Activated T-cell treated with anti-CD3 and anti-CD28 coated beads, Interleukin-2, amount 50 U/mL, for 1 hour (primary cell): ENCODE data around the gene CENPM.

ENCODE experiments used
- DNase-seq: peaks from one replicate; pipeline ENCODE4 v3.0.0-alpha.2; 2020

CENPM gene

DNA sequence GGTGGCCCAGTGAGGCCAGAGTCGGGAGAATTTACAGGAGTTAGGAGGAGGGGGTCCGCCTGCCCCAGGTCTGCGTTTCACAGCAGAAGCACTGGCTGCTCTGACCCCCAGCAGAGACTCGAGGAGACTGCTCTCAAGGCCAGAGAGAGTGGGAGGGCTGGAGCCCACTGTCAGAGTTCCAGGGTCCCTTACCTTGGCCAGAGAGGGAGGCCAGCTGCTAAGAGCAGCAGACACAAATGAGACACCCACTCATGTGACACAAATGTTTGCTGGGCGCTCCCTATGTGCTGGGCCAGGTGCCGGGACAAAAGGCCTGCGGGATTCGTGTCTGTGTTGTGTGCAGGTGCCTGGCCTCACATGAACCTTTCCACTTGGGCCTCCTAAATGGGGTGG lies 17.5 kb downstream of the CENPM start:
- DNase-seq = no peak

DNA sequence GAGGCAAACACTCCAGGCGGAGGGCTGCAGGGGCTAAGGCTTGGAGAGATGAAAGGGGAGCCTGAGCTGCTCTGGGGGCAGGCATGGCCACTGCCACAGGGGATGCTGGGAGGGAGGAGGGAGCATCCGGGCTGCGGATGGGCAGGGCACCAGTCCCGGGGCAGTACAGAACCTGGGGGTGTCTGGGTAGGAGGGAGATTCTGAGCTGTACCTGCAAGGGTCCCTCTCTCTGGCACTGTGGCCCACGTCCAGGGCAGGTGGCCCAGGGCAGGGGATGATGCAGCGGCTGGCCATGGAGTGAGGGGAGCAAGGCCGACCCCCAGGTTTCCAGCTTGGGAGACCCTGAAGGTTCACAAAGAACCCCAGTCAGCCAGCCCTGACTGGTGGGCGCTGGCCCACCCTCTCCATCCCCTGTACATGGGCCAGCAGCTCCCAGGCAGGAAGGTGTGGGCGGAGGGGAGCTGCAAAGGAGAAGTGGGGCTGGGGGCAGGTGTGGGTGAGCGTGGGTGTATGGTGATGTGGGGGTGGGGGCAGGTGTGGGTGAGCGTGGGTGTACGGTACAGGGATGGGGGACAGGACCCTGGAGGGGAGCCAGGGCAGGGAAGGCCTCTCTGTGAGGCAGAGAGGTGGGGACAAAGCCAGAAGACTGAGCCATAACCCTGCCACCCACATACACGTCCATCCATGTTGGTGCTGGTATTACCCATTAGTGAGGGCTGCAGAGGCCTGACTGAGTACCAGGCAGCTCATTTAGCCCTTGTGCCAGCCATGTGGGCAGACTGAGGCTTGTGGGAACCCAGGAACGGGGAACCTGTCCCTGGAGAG lies 18.1 kb downstream of the CENPM start:
- no peak for DNase-seq

DNA sequence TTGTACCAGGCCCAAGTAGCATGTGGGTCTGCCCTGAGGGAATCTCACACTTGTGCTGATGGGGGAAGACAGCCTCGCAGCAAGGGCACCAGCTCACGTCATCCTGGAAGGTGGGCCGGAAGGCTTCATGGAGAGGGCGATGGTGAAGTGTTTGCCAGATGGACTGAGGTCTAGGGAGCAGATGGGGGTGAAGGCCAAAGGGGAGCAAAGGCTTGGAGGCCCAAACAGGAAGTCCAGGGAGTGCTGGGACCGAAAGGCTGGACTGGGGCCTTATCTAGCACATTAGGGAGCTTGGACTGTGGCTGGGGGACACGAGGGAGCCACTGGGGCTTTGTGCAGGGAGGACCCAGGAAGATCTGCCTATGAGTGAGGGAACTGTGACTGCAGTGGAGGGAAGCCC lies 19.1 kb downstream of the CENPM start:
- DNase-seq = no peak

DNA sequence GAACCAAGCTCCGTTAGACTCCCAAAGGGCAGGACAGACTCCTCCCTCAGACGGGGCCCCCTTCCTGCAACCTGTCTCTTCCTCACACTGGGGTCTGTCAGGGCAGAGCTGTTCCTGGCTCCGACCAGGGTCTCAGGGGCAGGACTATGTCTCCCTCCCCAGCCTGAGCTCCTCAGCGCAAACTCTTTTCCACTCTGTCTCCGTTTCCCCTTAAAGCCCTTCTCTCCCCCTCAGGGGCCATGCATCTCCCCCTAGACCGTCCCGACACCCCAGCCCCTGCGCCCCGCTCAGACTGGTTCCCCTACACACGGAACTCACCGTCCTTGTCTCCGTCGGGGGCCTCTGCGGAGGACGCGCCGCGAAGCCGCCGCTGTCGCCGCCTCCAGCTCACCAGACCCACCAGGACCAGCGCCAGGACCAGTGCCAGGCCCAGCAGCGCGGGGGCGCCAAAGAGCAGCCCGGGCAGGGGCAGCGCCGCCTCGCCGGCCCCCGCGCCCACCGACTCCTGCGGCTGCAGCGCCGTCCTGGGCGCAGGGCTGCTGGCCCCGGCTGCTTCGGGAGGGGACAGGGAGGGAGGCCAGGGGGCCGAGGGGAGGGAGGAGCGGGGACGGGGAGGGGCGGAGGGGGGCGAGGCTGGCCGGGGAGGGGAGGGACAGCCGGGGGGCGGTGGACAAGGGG lies 21.0 kb downstream of the CENPM start:
- peak; percentile 86 for DNase-seq

DNA sequence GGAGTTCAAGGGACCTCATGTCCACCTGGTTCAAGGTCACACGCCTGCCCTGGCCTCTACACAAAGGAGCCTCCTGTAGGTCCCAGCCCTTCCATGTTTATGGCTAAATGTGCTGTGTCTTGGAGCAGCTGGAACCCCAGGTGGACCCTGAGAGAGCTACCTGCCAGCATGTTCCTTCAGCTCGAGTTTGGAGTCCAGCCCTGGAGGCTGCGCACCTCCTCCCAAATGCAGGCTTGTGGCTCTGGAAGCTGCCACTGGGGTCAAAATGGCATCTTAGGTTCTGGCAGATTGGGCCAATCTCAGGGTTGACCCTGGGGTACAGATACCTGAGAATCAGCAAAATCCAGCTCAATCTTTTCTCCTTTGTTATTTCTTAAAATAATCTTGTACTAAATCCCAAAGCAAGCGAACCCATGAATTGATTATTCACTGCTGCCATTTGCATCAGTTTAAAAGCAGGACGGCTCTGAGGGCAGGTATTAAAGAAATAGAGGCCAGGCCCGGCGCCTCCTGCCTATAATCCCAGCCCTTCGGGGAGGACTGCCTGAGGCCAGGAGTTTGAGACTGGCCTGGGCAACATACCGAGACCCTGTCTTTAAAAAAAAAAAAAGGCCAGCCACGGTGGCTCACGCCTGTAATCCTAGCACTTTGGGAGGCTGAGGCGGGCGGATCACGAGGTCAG lies 23.2 kb downstream of the CENPM start:
- DNase-seq = no peak

DNA sequence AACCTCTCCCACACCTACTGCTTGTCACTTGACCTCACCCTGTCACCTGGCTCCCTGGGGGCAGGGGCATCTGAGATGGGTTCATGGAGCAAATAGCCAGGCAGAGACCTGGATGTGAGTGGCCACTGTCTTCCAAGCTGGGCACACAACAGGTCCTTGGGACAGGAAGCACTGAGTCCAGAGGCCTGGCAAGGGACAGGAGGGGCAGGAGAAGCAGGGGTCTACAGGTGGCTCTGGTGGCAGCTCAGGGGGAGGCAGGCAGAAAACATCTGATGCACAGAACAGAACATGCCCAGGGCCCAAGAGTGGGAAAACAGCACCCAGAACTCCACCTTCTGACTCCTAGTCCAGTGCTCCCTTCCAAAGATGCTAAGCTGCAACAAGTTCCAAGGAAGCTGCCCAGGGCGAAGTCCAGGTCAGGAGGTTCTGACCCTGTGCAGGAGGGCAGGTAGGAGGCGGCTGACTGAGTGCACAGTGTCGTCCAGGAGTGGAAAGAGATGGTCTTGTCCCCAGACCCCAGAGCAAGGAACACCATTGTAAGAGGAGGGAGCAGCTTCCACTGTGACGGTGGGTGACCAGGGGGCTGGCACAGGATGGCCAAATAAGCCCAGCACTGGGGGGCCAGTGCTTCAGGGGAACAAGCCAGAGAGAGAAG lies 23.9 kb downstream of the CENPM start:
- DNase-seq = no peak

DNA sequence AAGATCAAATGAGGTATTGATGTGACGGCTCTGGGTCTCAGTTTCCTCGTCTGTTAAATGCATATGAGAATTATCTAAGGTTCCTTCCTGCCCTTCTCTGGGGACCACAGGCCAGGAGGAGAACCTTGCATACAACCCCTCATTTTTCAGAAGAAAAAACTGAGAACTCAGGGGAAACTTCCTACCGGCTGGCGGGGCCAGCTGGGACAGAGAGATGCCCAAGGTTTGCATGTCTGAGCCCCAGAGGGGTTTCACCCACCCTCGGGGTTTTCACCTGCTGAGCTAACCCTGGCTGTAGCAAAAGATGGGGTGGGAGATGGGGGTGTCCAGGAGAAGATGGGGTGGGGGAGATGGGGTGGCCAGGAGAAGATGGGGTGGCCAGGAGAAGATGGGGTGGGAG lies 24.6 kb downstream of the CENPM start:
- no peak for DNase-seq

DNA sequence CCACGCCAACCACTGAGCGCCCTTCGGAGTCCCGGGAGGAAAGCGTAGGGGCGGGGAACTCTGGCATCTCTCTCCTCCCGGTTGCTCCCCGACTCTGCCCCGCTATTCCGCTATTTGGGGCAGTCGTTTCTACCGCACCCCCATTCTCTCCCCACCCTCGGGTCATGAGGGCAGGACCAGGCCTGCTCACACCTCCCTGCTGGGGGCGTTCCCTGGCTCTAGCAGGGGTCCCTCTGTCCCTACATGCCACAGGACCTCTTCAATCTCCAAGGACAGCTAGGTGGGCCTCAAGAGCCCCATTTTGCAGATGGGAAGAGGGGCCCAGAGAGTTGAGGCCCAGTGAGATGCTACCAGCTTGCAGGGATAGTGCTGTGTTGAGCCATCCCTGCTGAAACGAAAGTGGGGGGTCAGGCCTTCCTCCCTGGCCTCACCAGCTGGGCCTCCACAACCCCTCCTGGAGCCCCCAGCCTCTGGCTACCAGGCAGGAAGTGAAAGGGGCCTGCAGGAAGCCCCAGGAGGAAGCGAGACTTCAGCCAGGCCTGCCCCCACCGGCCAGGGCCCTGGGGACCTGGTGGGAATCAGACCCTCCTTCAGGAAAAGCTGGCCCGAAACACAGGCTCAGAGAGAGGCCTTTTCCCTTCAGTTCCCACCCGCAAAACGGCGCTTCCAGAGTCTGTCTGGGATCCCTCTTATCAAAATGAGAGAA lies 26.5 kb downstream of the CENPM start:
- no peak for DNase-seq

DNA sequence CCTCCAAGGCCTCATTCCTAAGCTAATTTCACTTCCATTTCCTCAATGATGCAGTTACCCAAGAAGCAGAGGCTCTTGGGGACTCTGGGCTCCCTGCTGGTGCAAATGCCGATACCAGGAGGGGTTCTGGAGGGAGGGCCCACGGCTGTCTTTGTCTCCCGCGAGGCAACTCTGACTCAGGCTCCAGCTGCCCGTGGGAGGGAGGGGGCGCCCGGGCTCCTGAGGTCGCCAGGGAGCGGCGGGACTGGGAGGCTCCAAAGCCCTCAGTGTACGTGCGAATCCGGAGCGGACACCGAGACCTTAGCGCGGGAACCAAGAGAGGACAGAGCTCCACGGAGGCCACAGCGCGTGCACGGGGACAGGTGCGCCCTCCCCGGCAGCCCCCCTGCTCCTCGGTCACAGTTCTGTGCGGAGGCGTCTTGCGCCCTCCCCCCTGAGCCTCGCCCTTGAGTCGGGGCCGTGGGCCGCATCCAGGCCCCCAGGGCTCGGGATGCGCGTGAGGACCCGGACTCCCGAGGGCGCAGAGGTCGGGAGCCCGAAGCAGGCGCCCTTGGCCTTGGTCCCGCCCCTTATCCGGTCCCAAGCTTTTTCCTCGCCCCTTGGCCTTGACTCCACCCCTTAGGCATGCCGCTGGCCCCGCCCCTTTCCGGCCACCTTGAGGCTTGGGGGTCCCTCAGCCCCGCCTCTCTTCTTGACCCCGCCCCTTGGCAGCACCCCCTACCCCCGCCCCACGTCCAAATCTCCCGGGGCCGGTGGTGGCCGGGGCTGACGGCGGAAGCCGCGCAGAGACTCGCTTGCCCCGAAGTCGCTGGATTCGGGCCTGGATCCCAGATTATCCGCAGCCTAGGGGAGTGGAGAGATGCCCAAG lies 27.4 kb downstream of the CENPM start:
- peak; percentile 59 for DNase-seq

DNA sequence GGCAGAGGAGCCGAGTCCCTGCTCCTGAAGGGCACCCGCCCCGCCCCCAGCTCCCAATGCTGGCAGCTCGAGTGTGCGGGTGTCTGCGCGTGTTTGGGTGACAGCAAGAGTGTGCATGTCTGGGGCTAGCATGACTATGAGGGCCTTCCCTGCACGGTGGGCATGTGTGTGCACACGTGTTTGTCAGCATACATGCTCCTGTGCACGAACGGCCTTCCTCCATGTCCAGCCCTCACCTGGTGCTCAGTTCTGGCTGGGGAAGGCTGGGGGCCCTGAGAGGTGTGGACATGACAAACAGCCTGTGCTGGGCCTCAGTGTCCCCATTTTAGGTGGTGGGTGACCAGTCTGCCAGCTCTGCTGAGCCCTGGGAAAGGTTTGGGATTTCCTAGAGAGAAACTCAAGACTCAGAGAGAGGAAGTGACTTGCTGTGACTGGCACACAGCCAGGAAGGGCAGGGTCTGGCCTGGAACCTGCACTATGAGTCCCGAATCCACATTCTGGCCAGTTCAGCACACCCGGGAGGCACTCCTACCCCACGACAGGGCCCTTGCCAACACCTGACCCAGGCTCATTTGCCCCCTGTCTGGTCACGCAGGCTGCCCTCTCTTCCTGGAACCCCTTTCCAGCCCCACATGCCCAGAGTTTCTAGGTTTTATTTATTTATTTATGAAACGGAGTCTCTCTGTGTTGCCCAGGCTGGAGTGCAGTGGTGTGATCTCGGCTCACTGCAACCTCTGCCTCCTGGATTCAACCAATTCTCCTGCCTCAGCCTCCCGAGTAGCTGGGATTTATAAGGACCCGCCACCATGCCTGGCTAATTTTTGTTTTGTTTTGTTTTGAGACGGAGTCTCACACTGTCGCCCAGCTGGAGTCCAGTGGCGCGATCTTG lies 28.8 kb downstream of the CENPM start:
- DNase-seq = no peak

DNA sequence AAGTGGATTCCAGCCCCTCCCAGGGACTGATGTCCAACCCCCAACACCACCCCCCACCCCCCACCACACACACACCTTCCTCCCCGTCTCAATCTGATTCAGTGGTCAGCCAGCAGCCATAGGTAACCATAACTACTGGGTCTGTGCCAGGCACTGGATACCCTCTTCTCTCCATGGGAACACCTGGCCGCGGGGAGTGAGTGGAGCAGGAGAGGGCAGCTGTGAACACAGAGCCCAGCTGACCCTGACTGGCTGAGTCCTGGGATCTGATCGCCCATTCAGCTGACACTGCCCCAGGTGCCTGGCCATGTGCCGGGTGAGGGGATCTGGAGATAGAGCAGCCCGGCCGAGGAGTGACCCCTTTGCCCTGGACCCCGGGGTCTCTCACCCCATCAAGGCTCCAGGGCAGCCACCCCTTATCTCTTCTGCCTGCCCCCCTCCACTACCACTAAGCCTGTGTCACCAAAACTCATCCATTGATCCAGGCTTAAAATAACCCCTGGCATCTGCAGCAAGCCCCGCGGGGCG lies 29.5 kb downstream of the CENPM start:
- no peak for DNase-seq

DNA sequence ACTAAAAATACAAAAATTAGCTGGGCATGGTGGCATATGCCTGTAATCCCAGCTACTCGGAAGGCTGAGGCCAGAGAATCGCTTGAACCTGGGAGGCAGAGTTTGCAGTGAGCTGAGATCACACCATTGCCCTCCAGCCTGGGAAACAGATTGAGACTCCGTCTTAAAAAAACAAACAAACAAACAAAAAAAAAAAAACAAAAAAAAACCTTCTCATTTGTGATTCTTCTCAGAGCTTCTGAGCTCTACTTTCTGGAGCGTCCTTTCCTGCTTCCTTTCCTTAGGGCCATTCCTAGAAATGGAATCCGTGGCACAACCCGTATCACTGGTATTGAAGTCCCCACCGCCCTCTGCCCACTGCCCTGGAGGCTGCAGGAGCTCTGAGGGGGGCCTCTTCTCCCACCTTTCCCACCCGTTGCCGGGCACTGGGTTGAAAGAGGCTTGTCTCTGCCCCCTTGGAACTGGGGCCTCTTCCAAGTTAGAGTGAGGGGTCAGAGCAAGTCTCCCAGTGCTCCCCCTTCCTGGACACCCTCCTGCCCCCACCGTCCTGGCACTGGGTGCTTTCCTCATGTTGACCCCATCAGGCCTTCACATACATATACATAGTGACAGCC lies 30.1 kb downstream of the CENPM start:
- DNase-seq = no peak

DNA sequence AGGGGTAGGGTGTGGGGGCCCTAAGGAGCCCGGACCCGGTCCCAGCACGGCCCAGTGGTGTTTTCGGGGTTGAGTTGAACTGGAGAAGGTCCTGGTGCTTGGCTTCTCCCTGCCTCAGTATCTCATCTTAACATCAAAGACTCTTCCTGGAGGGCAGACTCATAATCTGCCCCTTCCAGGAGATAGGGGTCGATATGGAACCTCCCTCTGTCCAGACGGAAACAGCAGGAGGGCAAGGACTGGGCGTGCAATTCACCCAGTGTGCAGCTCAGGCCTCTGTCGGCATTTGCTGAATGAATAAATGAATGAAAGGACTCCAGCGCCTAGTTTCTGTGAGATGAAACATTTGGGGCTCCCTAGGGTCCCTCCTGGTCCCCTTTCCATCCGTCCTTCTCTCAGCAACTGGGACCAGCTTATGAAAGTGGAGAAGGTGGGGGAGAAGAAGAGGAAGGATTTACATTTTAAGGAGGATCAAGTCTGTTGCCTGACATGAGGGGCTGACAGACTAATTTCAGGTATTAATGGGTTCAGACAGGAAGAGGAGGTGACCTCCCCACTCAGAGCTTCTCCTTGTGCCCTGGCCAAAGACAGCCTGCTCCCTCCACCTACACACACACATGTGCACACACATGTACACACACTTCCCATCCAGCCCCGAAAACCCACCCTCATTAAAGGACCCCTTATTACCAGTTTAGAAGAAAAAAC lies 31.0 kb downstream of the CENPM start:
- no peak for DNase-seq

DNA sequence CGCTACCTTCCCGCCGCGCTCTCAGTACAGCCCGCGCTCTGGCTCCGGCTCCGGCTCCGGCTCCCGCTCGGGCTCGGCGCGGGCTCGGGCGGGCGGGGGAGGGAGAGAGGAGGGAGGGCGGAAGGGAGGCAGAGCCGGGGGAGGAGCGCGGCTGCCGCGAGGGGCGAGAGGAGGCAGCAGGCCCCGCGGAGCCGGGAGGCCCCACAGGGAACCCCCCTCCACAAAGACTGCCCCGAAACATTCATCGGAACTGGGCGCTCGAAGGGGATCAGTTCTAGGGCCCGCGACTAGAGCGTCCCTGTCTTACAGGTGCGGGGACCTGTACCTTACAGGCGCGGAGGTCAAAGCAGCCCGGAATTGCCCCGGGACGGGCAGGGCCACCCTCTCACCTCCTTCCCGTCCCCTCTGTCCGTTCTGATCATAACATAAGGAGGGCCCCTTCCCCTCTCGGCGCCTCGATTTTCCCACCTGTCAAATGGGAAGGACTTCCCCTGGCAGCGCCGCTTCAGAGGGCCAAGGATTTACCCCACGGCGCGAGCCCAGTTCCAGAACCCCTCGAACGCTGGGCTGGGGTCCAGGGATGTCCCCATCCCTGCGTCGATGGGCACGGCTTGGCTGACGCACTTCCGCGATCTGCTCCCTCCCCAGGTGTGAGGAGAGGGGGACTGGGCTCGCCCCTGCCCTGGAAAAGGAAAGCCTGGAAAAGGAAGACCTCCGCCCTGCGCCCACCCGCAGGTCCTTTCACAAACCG lies 31.7 kb downstream of the CENPM start, which contains the start of gene SHISA8:
TSS of gene SHISA8 (minus strand) at position 40 of the 751 bp plus-strand sequence. CDS start 407 bp downstream, outside the sequence.
- peak; percentile 72 for DNase-seq

DNA sequence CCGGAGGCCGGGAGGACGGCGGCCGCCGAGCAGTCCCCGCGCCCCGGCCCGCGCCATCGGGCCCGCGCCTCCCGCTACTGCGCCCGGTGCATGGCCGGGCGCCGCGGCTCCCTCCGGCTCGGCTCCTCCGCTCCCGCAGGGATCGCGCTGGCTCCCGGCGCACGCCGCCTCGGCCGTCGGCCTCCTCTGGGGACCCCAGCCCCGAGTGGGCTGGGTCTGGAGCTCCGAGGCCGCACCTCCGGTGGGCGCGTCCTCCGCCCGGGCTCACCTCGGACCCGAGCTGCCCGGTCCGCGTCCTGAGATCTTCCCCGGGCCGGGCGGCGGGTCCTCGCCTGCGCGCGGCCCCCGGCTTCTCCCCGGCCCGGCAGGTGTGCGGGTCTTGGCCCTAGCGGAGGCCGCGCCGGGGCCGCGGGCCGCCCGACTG lies 32.3 kb downstream of the CENPM start:
- DNase-seq = no peak

DNA sequence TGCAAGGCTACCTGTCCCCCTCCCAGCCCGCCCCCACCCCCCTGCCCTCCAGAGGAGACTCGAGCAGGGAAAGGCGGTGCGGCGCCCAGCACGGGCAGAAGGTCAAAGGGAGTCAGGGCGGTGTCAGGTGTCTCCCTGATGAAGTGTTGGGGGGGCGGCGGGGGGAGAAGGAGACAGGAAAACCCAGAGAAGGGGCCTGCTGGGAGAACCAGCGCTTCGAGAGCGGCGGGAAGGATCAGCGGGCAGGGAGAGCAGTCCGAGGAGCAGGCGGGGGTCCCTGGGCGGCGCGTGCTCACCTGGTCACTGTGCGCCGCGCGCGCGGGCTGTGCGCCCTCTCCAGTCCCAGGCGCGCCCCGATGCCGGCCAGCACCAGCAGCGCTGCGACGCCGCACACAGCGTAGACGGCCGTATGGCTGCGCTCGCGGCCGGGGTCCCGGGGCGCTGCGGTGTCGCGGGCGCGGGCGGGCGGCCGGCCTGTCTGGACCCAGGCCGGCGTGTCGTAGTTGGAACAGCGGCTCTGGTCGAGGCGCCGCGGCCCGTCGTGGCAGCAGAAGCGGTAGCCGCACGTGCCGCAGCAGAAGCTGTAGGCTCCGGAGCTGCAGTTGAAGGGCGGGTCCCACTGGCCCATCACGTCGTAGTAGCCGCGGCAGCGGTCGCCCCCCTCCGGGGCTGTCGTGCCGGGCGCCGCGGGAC lies 33.0 kb downstream of the CENPM start:
- DNase-seq = peak; percentile 50

DNA sequence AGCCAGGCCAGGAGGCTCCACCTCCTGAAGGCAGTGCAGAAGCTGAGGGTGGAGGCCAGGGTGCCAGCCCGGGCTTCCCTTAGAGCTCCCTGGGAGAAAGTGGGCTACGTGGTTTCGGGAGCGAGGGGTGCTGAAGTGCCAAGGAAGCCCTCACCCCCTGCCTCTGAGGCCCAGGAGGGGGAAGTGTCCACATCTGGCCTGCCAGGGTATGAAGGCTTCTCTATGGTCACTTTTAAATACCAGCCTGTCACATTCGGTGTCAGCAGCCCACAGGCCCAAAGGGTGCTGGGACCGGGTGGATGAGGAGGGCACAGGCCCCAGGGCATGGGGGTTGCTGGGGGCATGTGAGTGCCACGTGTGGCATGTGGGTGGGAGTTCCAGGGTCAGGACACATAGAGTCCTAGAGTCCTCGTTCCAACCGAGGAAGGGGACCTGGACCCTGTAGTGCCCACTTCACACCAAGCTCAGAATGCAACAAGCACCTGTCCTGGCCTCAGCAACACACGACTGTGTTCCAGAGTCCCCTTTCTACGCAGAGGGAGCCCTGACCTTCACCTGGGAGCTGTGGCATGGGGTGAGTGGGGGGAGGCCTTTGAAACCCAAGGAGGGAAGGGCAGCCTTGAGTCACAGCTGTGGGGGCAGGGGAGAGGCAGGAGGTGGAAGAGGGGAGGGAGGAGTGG lies 33.8 kb downstream of the CENPM start:
- no peak for DNase-seq
